Activated CD4-positive, alpha-beta T cell treated with anti-CD3 and anti-CD28 coated beads, Interleukin-2, amount 50 U/mL, for 48 hours (primary cell): ENCODE results near the gene CSNK1G1.

Experiments
- DNase-seq, 2 experiments: peaks; one replicate each; pipeline ENCODE4 v3.0.0-alpha.2; 2020

CSNK1G1 gene

DNA sequence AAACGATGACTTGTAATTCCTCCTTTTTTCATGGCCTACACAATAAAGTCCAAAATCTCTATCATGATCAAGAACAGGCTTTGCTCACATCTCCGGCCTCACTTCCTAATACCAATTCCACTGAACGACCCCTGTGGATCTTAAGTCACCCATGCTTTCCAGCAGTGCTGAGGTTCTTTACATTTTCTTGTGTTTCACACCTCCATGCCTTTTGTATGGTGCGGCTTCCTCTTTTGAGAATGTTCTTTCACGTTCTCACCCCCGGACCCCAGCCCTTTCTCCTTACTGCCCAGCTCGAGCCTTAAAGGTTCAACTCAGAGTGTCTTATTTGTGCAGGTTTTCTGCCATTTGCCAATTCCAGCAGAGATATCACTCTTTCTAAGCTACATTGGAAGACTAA is 70.1 kb downstream of the CSNK1G1 start:
- DNase-seq, result no peak

- DNase-seq, result no peak
Measured at GRCh38 chr15:64285150-64285549, 70.8 kb downstream of the CSNK1G1 start.

GRCh38 chr15:64284042-64284441 is 71.9 kb downstream of the CSNK1G1 start:
- no peak for DNase-seq

- no peak for DNase-seq
Measured at GRCh38 chr15:64282701-64283100, 73.3 kb downstream of the CSNK1G1 start.

DNA sequence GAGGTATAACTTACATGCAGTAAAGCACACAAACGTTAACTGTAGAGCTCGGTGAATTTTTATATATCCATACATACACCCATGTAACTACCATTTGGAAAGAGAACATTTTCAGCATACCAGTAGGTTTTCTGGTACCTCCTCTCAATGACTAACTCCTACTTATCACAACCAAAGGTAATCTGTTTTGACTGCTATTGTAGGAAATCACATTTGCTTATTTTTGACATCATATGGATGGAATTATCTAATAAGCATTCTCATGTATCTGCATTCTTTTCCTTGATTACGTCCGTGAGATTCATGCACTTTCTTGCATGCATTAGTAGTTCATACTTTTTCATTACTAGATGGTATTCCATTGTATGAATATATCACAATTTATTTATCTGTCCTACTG is 76.8 kb downstream of the CSNK1G1 start:
- DNase-seq, result no peak

- DNase-seq, result no peak
Measured at GRCh38 chr15:64275934-64276333, 80.0 kb downstream of the CSNK1G1 start.

- DNase-seq, result no peak
Measured at GRCh38 chr15:64274341-64274950, 81.5 kb downstream of the CSNK1G1 start.

DNA sequence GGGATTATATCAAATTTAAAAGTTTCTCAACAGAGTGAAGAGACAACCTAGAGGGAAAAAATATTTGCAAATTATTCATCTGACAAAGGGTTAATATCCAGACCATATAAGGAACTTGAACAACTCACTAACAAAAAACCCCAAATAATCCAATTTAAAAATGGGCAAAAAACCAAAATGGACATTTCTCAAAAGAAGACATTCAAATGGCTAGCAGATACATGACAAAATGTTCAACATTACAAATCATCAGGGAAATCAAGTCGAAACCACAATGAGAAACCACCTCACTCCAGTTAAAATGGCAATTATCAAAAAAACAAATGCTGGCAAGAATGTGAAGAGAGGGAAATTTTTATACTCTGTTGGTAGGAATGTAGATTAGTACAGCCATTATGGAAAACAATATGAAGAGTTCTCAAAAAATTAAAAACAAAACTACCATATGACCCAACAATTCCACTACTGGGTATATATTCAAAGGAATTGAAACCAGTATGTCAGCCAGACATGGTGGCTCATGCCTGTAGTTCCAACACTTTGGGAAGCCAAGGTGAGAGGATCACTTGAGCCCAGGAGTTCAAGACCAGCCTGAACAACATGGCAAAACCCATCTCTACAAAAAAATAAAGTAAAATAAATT is 88.5 kb downstream of the CSNK1G1 start:
- DNase-seq, result no peak

GRCh38 chr15:64265188-64265587 is 90.8 kb downstream of the CSNK1G1 start:
- DNase-seq, result peak in 1 of 2 experiments; percentile 14

DNA sequence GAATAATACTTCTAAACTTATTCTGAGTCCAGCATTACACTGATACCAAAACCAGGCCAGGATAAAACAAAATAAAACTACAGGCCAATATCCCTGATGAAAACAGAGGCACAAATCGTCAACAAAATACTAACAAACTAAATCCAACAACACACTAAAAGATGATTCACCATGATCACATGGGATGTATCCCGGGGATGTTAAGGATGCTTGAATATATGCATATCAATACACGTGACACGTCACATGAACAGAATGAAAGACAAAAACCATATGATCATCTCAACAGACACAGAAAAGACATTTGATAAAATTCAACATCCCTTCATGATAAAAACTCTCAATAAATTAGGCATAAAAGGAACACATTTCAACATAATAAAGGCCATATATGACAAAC is 91.5 kb downstream of the CSNK1G1 start:
- DNase-seq, result no peak

DNA sequence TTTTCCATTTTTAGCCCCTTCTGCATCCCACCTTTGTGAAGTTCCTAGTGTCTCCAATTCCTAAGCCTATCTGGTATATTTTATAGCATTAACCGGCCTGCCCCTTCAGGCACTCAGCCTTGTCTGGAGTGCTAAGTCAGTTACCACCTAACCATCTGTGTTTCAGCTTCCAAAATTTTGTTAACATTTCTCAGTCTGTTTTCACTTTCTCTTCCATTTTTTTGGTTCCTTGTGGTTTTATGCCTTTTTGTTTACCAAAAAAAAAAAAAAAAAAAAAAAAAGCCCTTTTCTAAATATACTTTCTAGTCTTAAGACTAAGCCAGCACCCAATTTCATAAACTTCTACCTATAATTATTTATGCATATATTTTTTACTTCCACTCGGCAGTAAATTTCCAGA is 92.4 kb downstream of the CSNK1G1 start:
- no peak for DNase-seq

DNA sequence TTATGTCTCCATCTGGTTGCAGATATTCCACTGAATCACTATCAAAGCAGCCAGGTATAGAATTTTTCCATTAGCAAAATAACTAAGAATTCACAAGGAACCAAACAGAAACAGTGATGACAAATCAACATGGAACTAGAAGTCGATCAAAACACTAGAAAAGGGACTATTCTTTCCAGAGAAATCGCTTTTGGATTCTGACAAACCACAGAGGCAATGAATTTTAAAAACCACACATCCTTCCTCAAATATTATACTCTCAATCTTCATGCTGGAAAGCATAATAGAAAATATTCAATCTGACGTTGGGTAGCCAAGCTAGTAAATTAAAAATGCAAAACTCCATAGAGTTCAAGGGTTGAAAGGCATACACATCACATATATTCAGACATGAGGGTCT is 99.9 kb downstream of the CSNK1G1 start:
- DNase-seq, result no peak

DNA sequence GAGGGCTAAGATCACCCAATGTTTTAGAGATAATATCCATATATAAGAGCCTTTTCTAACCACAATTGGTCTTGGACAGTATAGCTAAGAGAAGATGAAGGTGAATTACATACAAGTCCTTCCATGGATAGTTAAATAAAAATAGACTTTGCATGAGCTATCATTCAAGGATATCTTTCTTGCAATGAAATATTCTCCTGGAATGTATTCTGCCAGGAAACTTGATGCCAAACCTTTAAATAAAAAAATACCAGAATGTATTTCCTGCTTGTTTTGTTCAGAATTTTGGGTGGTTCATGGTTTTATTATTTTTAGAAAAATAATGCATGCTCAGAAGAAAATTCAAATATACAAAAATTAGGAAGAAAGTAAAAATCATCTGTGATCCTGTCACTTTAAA is 104.3 kb downstream of the CSNK1G1 start:
- DNase-seq, result no peak

GRCh38 chr15:64251121-64251520 is 104.9 kb downstream of the CSNK1G1 start:
- DNase-seq, result no peak

DNA sequence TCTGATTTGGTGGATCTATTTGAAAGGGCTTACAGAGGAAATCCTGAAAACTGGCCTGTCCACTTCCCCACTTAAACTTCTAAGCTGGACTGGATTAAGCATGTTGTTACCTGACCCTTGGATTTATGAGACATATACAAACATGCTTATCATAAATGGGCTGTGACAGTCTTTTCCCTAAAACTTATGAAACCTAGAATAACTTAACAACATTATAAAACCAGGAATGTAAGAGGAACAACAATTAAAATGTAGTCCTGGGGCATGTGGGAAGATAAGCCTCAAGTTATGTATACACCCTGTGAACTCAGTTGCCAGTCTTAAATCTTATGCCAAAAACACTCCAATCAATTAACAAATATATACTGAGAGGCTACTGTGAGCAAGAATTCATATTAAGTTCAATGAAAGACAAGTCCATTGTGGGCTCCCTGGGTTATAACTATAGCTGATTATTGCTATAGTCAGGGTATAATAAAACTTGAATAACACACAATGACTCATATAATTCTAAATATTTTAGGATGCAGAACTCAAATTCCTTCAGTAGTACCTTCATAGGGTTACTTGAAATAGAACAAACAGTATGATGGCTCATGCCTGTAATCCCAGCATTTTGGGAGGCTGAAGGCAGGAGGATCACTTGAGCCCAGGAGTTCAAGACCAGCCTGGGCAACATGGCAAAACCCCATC is 105.9 kb downstream of the CSNK1G1 start:
- no peak for DNase-seq

DNA sequence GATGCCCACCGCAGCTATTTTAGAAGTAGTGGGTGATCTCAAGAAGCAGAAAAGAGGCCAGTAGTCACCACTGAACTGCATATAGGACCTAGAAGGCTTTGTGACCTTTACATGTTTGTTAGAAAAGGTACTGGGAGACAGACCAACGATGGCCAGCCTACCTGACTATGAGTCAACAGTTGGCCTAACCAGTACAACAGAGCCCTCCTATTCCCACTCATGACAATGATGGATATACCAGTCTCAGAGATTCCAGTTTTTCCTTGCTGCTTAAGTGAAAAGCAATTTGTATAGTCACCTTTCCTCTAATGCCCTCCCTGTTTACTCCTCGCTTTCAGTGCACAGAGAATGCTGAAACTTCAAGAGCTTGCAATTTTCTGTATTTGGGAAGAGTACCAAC is 106.6 kb downstream of the CSNK1G1 start:
- no peak for DNase-seq

- DNase-seq, result no peak
Measured at GRCh38 chr15:64247906-64248541, 107.9 kb downstream of the CSNK1G1 start.

- no peak for DNase-seq
Measured at GRCh38 chr15:64247535-64247905, 108.5 kb downstream of the CSNK1G1 start.

GRCh38 chr15:64246364-64247189 is 109.4 kb downstream of the CSNK1G1 start:
- DNase-seq, result peak; percentile 55 to 69

- no peak for DNase-seq
Measured at GRCh38 chr15:64245405-64245804, 110.6 kb downstream of the CSNK1G1 start.

- DNase-seq, result no peak
Measured at GRCh38 chr15:64237677-64238076, 118.3 kb downstream of the CSNK1G1 start.

DNA sequence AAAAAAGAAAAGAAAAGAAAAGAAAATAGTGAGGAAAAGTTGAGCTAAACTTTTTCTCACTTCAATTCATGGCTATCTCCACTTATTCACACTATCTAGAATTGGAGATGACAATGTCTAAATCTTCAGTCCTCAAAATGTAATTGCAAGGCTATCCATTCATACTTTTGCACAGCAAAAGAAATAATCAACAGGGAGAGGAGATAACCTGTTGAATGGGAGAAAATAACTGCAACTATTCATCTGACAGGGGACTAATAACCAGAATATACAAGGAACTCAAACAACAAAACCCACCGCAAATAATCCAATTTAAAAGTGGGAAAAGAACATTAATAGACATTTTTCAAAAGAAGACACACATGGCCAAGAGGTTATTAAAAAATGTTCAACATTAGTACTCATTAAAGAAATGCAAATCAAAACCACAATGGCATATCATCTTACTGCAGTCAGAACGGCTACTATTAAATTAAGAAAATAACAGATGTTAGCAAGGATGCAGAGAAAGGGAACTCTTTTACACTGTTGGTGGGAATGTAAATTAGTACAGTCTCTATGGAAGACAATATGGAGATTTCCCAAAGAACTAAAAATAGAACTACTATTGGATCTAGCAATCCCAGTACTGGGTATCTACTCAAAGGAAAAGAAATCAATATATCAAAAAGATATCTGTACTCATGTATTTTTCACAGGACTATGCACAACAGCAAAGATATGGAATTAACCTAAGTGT is 119.6 kb downstream of the CSNK1G1 start:
- no peak for DNase-seq
